ENCODE results near the gene SMC5.

DNA sequence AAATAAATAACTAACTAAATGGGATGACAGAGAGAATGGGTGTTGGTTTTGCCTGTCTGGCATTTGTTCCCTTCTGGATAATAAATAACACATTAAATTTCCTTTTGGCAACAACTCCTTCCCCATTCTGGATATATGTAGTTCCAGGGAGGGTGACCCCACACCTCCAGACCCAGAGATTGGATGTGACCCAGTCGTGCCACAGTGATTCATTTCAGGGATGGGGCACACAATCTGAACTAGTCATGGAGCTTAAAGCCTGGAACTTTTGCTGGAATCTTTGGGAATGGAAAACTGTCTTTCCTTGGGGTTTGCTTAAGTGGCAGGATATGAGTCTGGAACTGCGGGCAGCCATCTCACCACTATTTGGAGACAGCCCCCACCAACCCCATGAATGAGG, 144.4 kb downstream of the SMC5 start:
- TF ChIP-seq, protein P1, sequence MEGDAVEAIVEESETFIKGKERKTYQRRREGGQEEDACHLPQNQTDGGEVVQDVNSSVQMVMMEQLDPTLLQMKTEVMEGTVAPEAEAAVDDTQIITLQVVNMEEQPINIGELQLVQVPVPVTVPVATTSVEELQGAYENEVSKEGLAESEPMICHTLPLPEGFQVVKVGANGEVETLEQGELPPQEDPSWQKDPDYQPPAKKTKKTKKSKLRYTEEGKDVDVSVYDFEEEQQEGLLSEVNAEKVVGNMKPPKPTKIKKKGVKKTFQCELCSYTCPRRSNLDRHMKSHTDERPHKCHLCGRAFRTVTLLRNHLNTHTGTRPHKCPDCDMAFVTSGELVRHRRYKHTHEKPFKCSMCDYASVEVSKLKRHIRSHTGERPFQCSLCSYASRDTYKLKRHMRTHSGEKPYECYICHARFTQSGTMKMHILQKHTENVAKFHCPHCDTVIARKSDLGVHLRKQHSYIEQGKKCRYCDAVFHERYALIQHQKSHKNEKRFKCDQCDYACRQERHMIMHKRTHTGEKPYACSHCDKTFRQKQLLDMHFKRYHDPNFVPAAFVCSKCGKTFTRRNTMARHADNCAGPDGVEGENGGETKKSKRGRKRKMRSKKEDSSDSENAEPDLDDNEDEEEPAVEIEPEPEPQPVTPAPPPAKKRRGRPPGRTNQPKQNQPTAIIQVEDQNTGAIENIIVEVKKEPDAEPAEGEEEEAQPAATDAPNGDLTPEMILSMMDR (IDR thresholded peaks at IDR 0.05; ENCODE audit: low read depth, low read length): no peak
- TF ChIP-seq EZH2phosphoT487 (IDR thresholded peaks at IDR 0.05; ENCODE audit: low read depth): no peak
